Hematopoietic multipotent progenitor cell (in vitro differentiated cells): Measurements from ENCODE around the gene ACVR2B. TPM values are rescaled to one million over a fixed set of nuclear protein-coding genes. Genes with fewer than 3 reads are reported as not detected.
A peak's percentile ranks its signal among the peaks of the same experiment; 100 is the strongest.
"Not testable (repeated sequence)": the region's sequence is repeated elsewhere in the genome, so short reads cannot be mapped to it uniquely, and the experiment has no call there.

Experiments used
- DNase-seq, 3 donors: peaks; one replicate each; pipeline ENCODE4 v3.0.0-alpha.2; 2011 to 2015; ENCODE audit warnings: low read depth in 2 of 3, low spot score in 2 of 3
- total RNA-seq: library from RNA; depleted of rRNA; stranded (reverse); fragments of >200 nt; gene quantifications from one replicate; pipeline ENCODE4 v1.2.3, GENCODE V29; 2012

ACVR2B gene
- total RNA-seq: 6.5 TPM

GRCh38 chr3:38453075-38453912 is at the start of gene ACVR2B:
TSS of gene ACVR2B (plus strand) at chr3:38453890. CDS start at chr3:38454323, 433 bp downstream.
- peak in 2 of 3 donors; percentile 58 to 64 for DNase-seq

GRCh38 chr3:38404286-38404685 is 49.4 kb upstream of the ACVR2B start:
- no peak for DNase-seq

GRCh38 chr3:38411591-38411990 is 42.1 kb upstream of the ACVR2B start:
- no peak for DNase-seq

GRCh38 chr3:38420758-38421157 is 32.9 kb upstream of the ACVR2B start:
- not testable (repeated sequence) for DNase-seq

GRCh38 chr3:38421679-38422336 is 31.9 kb upstream of the ACVR2B start:
- no peak for DNase-seq

- DNase-seq: peak in 1 of 3 donors; percentile 33
Observed at GRCh38 chr3:38426798-38427426, 26.8 kb upstream of the ACVR2B start.

GRCh38 chr3:38432871-38433658 is 20.6 kb upstream of the ACVR2B start:
- DNase-seq: peak in 1 of 3 donors; percentile 22

GRCh38 chr3:38433661-38434060 is 20.0 kb upstream of the ACVR2B start:
- DNase-seq: not testable (repeated sequence)

GRCh38 chr3:38438436-38439069 is 15.1 kb upstream of the ACVR2B start:
- DNase-seq: peak in 2 of 3 donors; percentile 86 to 96

GRCh38 chr3:38443205-38443604 is 10.5 kb upstream of the ACVR2B start:
- DNase-seq: not testable (repeated sequence)

- DNase-seq: no peak
Observed at GRCh38 chr3:38446085-38446686, 7.5 kb upstream of the ACVR2B start.

- DNase-seq: no peak
Observed at GRCh38 chr3:38446812-38447211, 6.9 kb upstream of the ACVR2B start.

GRCh38 chr3:38450853-38451252 is 2.8 kb upstream of the ACVR2B start:
- DNase-seq: no peak

- DNase-seq: no peak
Observed at GRCh38 chr3:38453913-38454177, 155 bp downstream of the ACVR2B start.

- peak in 2 of 3 donors; percentile 34 to 36 for DNase-seq
Observed at GRCh38 chr3:38454178-38454883, 641 bp downstream of the ACVR2B start.

GRCh38 chr3:38454884-38455638 is 1.4 kb downstream of the ACVR2B start:
- DNase-seq: no peak

- peak in 2 of 3 donors; percentile 15 to 38 for DNase-seq
Observed at GRCh38 chr3:38455639-38456430, 2.1 kb downstream of the ACVR2B start.
